Measurements from ENCODE around the gene ATF7IP2.

DNA sequence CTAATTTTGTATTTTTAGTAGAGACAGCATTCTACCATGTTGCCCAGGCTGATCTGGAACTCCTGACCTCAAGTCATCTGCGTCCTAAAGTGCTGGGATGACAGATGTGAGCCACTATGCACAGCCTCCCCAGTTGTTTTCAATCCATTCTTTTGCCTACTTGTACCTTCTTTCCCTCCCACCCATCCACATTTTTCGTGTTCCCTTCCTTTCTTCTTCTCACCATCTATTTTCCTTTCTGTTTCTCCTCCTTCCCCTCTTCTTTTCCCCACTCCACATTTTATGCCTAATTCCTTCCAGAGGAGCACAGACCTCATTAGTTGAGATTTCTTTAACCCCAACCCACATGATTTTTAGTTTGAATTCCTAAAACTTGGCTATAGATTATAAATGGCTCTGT lies 94.3 kb downstream of the ATF7IP2 start:
- TF ChIP-seq, protein P1, sequence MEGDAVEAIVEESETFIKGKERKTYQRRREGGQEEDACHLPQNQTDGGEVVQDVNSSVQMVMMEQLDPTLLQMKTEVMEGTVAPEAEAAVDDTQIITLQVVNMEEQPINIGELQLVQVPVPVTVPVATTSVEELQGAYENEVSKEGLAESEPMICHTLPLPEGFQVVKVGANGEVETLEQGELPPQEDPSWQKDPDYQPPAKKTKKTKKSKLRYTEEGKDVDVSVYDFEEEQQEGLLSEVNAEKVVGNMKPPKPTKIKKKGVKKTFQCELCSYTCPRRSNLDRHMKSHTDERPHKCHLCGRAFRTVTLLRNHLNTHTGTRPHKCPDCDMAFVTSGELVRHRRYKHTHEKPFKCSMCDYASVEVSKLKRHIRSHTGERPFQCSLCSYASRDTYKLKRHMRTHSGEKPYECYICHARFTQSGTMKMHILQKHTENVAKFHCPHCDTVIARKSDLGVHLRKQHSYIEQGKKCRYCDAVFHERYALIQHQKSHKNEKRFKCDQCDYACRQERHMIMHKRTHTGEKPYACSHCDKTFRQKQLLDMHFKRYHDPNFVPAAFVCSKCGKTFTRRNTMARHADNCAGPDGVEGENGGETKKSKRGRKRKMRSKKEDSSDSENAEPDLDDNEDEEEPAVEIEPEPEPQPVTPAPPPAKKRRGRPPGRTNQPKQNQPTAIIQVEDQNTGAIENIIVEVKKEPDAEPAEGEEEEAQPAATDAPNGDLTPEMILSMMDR (IDR thresholded peaks at IDR 0.05; ENCODE audit: insufficient read depth, low read length) = no peak
- TF ChIP-seq GABPA (IDR thresholded peaks at IDR 0.05; ENCODE audit: low read depth) = no peak
- TF ChIP-seq POLR2AphosphoS5 (IDR thresholded peaks at IDR 0.05; ENCODE audit: low read depth) = no peak
- TF ChIP-seq, protein P2, sequence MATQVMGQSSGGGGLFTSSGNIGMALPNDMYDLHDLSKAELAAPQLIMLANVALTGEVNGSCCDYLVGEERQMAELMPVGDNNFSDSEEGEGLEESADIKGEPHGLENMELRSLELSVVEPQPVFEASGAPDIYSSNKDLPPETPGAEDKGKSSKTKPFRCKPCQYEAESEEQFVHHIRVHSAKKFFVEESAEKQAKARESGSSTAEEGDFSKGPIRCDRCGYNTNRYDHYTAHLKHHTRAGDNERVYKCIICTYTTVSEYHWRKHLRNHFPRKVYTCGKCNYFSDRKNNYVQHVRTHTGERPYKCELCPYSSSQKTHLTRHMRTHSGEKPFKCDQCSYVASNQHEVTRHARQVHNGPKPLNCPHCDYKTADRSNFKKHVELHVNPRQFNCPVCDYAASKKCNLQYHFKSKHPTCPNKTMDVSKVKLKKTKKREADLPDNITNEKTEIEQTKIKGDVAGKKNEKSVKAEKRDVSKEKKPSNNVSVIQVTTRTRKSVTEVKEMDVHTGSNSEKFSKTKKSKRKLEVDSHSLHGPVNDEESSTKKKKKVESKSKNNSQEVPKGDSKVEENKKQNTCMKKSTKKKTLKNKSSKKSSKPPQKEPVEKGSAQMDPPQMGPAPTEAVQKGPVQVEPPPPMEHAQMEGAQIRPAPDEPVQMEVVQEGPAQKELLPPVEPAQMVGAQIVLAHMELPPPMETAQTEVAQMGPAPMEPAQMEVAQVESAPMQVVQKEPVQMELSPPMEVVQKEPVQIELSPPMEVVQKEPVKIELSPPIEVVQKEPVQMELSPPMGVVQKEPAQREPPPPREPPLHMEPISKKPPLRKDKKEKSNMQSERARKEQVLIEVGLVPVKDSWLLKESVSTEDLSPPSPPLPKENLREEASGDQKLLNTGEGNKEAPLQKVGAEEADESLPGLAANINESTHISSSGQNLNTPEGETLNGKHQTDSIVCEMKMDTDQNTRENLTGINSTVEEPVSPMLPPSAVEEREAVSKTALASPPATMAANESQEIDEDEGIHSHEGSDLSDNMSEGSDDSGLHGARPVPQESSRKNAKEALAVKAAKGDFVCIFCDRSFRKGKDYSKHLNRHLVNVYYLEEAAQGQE (IDR thresholded peaks at IDR 0.05; ENCODE audit: insufficient replicate concordance, low read depth) = no peak

All from HL-60 (cell line).